GM10847 (cell line): Measurements from ENCODE around the gene MOB3B.

Experiments
- POLR2A ChIP-seq: IDR thresholded peaks from 2 replicates; pipeline ENCODE4 v1.6.1; 2011; ENCODE audit not compliant: insufficient read length; ENCODE audit errors: extremely low read depth

Gene MOB3B

DNA sequence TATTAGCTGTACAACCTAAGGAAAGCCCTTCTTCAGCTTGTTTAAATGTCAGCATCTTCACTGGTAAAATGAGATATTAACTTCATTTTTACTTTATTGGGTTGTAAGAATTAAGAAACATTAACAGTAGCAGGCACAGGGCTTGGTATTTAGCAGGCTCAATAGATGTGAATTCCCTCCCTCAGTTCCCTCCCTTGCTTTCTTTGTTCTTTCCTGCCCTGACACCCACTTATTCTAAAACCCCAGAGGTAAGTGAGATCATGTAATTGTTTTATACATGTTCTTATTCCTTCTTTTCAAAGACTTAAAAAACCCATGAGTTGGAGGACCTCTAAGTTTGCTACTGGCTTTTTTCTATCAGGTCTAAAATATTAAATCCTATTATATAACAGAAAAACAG, 78.9 kb downstream of the MOB3B start:
- TF ChIP-seq POLR2A: no peak

DNA sequence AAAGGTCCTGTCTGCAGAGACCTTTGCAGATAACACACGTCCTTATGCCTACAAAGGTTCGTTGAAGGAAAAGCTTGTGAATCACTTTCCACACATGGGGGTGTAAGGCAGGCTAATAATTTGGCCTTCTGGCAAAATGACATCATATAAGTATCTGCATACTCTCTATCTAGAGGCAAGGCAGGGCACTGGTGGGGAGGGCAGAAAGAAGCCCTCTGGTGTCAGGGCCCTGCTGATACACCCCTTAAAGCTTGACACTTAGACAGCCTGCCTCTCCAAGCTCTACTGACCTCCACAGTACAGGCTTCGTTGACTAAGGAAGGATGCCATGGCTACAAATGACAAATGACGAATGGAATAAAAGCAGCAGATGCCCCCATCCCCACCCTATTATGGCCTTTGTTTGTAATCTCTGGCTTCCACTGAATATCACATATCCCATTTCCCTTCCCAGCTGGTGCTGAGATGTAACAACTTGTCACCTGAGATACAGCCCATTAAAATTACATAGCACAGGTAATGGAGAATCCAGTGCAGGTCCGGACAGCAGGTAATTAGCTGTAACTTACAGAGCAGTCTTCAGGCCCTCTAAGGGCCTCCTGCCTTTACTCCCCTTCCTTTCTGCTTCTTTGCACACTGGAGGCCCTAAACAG, 82.5 kb downstream of the MOB3B start:
- no peak for TF ChIP-seq POLR2A

- TF ChIP-seq POLR2A: no peak
These were observed 83.9 kb downstream of the MOB3B start for GRCh38 chr9:27445688-27446087.

- TF ChIP-seq POLR2A: no peak
These were observed 84.5 kb downstream of the MOB3B start for GRCh38 chr9:27445057-27445595.

- TF ChIP-seq POLR2A: no peak
These were observed 87.2 kb downstream of the MOB3B start for GRCh38 chr9:27442464-27442863.

GRCh38 chr9:27441741-27442070, 87.9 kb downstream of the MOB3B start:
- no peak for TF ChIP-seq POLR2A

DNA sequence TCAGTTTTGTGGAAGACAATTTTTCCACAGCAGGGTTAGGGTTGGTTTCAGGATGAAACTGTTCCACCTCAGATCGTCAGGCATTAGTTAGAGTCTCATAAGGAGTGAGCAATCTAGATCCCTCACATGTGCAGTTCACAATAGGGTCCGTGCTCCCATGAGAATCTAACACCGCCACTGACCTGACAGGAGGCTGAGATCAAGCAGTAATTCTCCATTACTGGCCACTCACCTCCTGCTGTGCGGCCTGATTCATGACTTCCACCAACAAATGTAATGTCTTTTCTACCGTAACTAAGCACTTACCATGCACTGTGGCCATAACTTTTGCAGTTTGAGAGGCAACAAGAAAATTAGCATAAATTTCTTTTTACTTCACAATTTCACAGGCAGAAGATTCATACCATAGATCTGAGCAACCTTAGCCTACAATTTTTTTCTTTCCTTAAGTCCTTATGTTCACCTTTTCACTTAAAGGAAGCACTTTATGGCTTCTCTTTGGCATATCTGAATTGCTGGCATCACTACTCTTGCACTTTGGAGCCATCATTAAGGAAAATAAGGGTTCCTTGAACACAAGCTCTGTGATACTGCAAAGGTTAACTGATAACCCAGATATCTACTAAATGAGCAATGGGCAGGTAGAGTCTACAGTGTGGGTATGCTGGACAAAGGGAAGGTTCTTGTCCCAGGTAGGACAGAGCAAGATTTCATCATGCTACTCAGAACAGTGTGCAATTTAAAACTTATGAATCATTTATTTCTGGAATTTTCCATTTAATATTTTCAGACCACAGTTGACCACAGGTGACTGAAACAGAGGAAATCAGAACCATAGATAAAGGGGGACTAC, 88.5 kb downstream of the MOB3B start:
- no peak for TF ChIP-seq POLR2A

GRCh38 chr9:27438522-27438921, 91.1 kb downstream of the MOB3B start:
- TF ChIP-seq POLR2A: no peak

DNA sequence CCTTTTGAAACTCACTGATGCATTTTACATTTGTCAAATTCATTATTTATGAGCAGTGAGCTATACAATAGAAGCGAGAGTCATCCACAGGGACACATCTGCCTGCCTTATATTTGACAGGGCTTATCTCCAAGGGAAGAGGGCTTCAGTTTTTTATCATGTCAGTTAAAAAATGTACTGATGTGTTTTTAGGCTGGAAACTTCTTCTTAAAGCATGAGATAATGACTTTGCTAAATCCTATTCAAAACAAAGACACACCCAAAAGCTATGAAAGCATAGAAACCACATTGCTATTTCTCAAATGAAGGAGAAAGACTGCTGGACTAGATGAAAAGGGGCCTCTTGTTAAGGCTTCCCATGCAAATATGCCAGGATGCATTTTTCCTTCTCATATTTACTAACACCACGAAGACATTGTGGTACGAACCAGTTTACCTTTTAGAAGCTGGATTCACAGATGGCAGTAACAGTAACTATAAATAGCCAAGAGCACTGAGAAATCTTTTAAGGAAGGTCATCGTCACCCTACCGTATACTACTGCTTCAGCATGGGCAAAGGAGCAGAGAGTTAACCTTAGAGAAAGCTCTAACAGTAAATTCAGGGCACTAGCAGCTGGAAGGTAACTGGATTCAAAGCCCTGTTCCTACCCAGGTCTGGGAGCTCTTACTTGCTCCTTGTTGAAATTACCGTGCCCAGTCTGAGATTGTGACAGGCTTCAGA, 91.8 kb downstream of the MOB3B start:
- TF ChIP-seq POLR2A: no peak

DNA sequence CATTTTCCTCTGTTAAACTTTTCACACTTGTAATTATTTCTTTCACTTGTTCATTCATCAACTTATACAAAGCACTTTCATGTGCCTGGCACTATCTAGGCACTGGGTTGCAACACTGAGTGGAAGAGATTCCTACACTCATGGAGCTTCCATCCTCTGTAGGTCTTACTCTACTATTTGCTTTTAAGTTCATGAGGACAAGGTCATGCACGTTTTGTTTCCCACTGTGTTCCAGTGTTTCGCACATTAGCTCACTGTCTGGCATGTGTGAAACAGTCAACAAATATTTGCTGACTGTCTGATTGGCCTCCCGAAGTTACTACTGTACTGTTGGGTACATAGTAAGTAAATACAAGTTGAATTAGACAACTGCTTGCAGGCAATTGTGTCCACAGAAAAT, 93.4 kb downstream of the MOB3B start:
- no peak for TF ChIP-seq POLR2A

GRCh38 chr9:27433631-27434325, 95.8 kb downstream of the MOB3B start:
- no peak for TF ChIP-seq POLR2A

DNA sequence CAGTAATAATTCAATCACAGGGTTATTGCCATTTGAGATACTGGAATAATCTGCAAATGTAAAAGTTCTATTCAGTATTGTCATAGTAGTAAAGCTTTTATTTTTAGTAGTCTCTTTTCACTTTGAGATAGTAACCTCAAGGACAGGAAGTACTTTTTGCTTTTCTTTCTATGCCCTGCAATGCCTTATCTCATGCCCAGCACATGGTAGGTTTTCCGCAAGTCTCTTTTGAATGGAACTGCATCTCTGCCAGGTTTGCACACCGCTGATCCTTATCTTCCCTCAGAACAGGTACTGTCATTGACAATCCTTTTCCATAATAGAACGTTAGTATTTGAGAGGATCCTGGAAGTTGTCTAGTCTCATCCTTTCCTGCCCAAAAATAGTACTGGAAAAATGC, 97.3 kb downstream of the MOB3B start:
- TF ChIP-seq POLR2A: no peak

- no peak for TF ChIP-seq POLR2A
These were observed 98.0 kb downstream of the MOB3B start for GRCh38 chr9:27431543-27432147.

DNA sequence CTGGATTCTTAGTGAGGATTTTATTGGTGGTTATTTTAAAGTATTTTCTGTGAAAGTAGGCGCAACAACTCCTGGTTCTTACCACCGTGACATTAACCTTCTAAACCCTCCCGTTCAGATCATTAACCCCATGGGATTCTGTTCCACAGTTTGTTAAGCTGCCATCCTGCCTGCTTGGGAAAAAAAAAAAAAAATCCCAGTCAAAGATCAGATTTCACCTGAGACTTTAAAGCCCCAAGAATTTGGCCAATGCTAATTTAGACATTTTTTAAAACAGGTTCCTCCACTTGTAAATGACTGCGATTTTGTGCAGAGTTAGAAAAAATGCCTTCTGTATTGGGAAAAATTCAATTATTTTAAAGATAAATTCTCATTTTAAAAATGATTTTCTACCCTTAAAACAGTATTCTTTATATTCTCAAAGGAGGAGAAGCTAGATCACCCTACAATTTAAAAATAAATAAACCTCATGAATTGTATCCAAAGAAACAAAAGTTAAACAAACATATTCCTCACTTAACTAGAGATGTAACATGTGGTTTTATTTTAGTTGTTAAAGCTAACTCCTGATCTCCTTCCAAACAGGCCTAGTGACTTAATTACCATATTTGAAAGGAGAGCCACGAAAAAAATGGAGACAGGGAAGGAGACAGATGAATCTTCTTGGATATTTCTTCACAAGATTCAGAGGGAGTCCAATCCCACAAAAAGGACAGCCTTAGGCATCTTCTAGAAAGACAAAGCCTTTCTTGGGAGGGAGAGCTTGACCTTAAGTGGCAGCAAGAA, 98.7 kb downstream of the MOB3B start:
- no peak for TF ChIP-seq POLR2A
